ENCODE data around the gene PLPP7. TPM values are rescaled to one million over a fixed set of nuclear protein-coding genes. Genes with fewer than 3 reads are reported as not detected.
"Not testable (repeated sequence)": the region's sequence is repeated elsewhere in the genome, so short reads cannot be mapped to it uniquely, and the experiment has no call there.

The PLPP7 gene
- polyA plus RNA-seq, 1 donor (not counting 4 experiments of a cell fraction or from before 2014, with no cell fraction given), result not detected

DNA sequence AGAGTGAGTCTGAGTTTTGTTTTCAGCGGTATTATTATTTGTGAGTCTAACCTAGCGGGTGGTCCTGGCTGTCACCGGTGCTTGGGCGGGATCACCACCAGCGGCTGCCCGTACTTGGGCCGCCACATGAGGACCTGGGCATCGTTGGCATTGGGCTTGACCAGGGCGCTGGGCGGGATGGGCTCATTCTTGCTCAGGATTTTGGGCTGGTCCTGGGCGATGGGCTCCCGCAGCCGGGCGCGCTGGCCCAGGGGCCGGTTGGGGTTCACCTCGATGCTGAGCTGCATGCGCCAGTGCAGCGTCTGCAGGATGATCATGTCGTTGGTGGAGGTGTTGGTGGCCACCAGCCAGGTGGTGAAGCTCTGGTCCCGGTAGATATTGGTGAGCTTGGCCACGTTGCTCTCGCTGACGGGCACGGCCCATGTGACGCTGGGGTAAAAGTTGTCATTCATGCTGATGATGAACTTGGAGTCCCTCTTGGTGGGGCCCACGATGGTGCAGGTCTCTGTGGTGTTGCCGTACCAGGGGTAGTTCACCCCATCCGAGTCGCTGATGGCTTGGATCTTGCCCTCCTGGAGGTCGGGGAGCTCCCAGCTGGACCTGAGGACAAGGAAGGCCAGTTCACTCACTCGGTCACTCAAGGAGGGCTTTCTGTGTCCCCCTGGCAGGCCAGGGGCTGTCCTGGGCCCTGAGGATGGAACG is 28.6 kb upstream of the PLPP7 start:
- H3K4me2 ChIP-seq (ENCODE audit: control insufficient read depth, extremely low read depth, insufficient read depth, low read depth, low read length), result no peak overlapping the region
- peaks cover 6% of the 10 kb centered on the region for H3K27me3 ChIP-seq (ENCODE audit: control insufficient read depth, extremely low read depth, insufficient read depth, low read length)
- no peaks in the 10 kb centered on the region for H3K36me3 ChIP-seq (ENCODE audit: control insufficient read depth in 2 of 2, extremely low read depth in 1 of 2, insufficient read depth in 2 of 2, low read length in 2 of 2)
- H4K20me1 ChIP-seq (ENCODE audit: control insufficient read depth, extremely low read depth, insufficient read depth, low read length), result no peaks in the 10 kb centered on the region
- no peak overlapping the region for H2AFZ ChIP-seq (ENCODE audit: control insufficient read depth, low read length)
- H3K9me1 ChIP-seq (ENCODE audit: control insufficient read depth, extremely low read depth, insufficient read depth, low read length), result no peaks in the 10 kb centered on the region
- H3K4me3 ChIP-seq (ENCODE audit: control insufficient read depth in 2 of 3, extremely low read depth in 1 of 3, insufficient read depth in 2 of 3, low read depth in 1 of 3, low read length in 3 of 3), result no peak overlapping the region
- DNase-seq (ENCODE audit: low read depth, low spot score) (no peak), FAIRE-seq (no peak)
- H3K9ac ChIP-seq (ENCODE audit: control insufficient read depth, extremely low read depth, insufficient read depth, low read length), result no peak overlapping the region
- H3K27ac ChIP-seq (ENCODE audit: control insufficient read depth, insufficient read depth, low read length), result no peak overlapping the region
- H3K4me1 ChIP-seq (ENCODE audit: control insufficient read depth, extremely low read depth, insufficient read depth, low read length), result peaks cover 11% of the 10 kb centered on the region
- H3K79me2 ChIP-seq (ENCODE audit: control insufficient read depth, insufficient read depth, low read length), result no peaks in the 10 kb centered on the region
- TF ChIP-seq CTCF (optimal IDR thresholded peaks at IDR 0.05 in 1 of 3, IDR thresholded peaks at IDR 0.05 in 1 of 3, conservative IDR thresholded peaks at IDR 0.05 in 1 of 3; ENCODE audit: extremely low read depth in 1 of 3, insufficient read depth in 2 of 3, low read length in 3 of 3) (no peak), EZH2 (IDR thresholded peaks at IDR 0.05; ENCODE audit: low read length) (no peak)
- dilution Hi-C loops (cut with MboI; ENCODE audit: extremely low pct_ligation_motif_present, low sequenced_read_pairs), result no loop called here
- H3K9me3 ChIP-seq (ENCODE audit: control insufficient read depth, low read depth, low read length), result no peaks in the 10 kb centered on the region

DNA sequence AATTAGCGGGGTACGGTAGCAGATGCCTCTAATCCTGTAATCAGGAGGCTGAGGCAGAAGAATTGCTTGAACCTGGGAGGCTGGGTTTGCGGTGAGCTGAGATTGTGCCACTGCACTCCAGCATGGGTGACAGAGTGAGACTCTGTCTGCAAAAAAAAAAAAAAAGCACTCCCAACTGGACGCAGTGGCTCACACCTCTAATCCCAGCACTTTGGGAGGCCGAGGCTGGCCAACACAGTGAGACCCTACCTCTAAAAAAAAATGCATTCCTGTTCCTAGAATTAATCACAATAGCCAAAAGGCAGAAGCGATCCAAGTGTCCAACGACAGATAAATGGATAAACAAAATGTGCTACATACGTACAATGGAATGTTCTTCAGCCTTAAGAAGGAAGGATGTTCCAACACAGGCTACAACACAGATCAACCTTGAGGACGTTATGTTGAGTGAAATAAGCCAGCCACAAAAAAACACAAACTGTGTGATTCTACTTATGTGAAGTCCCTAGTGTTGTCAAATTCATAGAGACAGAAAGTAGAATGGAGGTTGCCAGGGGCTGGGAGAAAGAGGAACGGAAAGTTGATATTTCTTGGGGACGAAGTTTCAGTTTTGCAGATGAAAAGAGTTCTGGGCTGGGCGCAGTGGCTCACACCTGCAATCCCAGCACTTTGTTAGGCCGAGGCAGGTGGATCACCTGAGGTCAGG is 27.0 kb upstream of the PLPP7 start:
- H4K20me1 ChIP-seq (ENCODE audit: control insufficient read depth, extremely low read depth, insufficient read depth, low read length), result no peaks in the 10 kb centered on the region
- H3K27me3 ChIP-seq (ENCODE audit: control insufficient read depth, extremely low read depth, insufficient read depth, low read length), result peaks cover 6% of the 10 kb centered on the region
- no peak overlapping the region for H3K4me3 ChIP-seq (ENCODE audit: control insufficient read depth in 2 of 3, extremely low read depth in 1 of 3, insufficient read depth in 2 of 3, low read depth in 1 of 3, low read length in 3 of 3)
- H3K9me1 ChIP-seq (ENCODE audit: control insufficient read depth, extremely low read depth, insufficient read depth, low read length), result no peaks in the 10 kb centered on the region
- H3K79me2 ChIP-seq (ENCODE audit: control insufficient read depth, insufficient read depth, low read length), result no peaks in the 10 kb centered on the region
- dilution Hi-C loops (cut with MboI; ENCODE audit: extremely low pct_ligation_motif_present, low sequenced_read_pairs), result no loop called here
- no peaks in the 10 kb centered on the region for H3K36me3 ChIP-seq (ENCODE audit: control insufficient read depth in 2 of 2, extremely low read depth in 1 of 2, insufficient read depth in 2 of 2, low read length in 2 of 2)
- FAIRE-seq (no peak), DNase-seq (ENCODE audit: low read depth, low spot score) (no peak)
- no peak overlapping the region for H3K9ac ChIP-seq (ENCODE audit: control insufficient read depth, extremely low read depth, insufficient read depth, low read length)
- TF ChIP-seq EZH2 (IDR thresholded peaks at IDR 0.05; ENCODE audit: low read length), result no peak
- TF ChIP-seq CTCF (optimal IDR thresholded peaks at IDR 0.05 in 1 of 3, IDR thresholded peaks at IDR 0.05 in 1 of 3, conservative IDR thresholded peaks at IDR 0.05 in 1 of 3; ENCODE audit: extremely low read depth in 1 of 3, insufficient read depth in 2 of 3, low read length in 3 of 3), result no peak
- H2AFZ ChIP-seq (ENCODE audit: control insufficient read depth, low read length), result no peak overlapping the region
- H3K9me3 ChIP-seq (ENCODE audit: control insufficient read depth, low read depth, low read length), result no peaks in the 10 kb centered on the region
- no peak overlapping the region for H3K4me2 ChIP-seq (ENCODE audit: control insufficient read depth, extremely low read depth, insufficient read depth, low read depth, low read length)
- no peak overlapping the region for H3K27ac ChIP-seq (ENCODE audit: control insufficient read depth, insufficient read depth, low read length)
- H3K4me1 ChIP-seq (ENCODE audit: control insufficient read depth, extremely low read depth, insufficient read depth, low read length), result peaks cover 13% of the 10 kb centered on the region

DNA sequence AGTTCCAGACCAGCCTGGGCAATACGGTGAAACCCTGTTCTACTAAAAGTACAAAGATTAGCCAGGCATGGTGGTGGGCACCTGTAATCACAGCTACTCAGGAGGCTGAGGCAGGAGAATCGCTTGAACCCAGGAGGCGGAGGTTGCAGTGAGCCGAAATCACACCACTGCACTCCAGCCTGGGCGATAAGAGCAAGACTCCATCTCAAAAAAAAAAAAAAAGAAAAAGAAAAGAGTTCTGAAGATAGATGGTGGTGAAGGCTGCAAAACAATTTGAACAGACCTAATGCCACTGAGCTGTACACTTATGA is 26.5 kb upstream of the PLPP7 start:
- FAIRE-seq; H3K36me3 ChIP-seq (ENCODE audit: control insufficient read depth in 2 of 2, extremely low read depth in 1 of 2, insufficient read depth in 2 of 2, low read length in 2 of 2); DNase-seq (ENCODE audit: low read depth, low spot score); H3K4me3 ChIP-seq (ENCODE audit: control insufficient read depth in 2 of 3, extremely low read depth in 1 of 3, insufficient read depth in 2 of 3, low read depth in 1 of 3, low read length in 3 of 3); H3K27me3 ChIP-seq (ENCODE audit: control insufficient read depth, extremely low read depth, insufficient read depth, low read length); H3K79me2 ChIP-seq (ENCODE audit: control insufficient read depth, insufficient read depth, low read length); H4K20me1 ChIP-seq (ENCODE audit: control insufficient read depth, extremely low read depth, insufficient read depth, low read length); H3K9me3 ChIP-seq (ENCODE audit: control insufficient read depth, low read depth, low read length); H2AFZ ChIP-seq (ENCODE audit: control insufficient read depth, low read length); H3K9ac ChIP-seq (ENCODE audit: control insufficient read depth, extremely low read depth, insufficient read depth, low read length); H3K9me1 ChIP-seq (ENCODE audit: control insufficient read depth, extremely low read depth, insufficient read depth, low read length); H3K27ac ChIP-seq (ENCODE audit: control insufficient read depth, insufficient read depth, low read length); H3K4me2 ChIP-seq (ENCODE audit: control insufficient read depth, extremely low read depth, insufficient read depth, low read depth, low read length); dilution Hi-C loops (cut with MboI; ENCODE audit: extremely low pct_ligation_motif_present, low sequenced_read_pairs): not testable (repeated sequence)
- peaks cover 13% of the 10 kb centered on the region for H3K4me1 ChIP-seq (ENCODE audit: control insufficient read depth, extremely low read depth, insufficient read depth, low read length)

All from keratinocyte (primary cell).